PC-3 (cell line): ENCODE measurements around the gene TTC24. TPM values are rescaled to one million over a fixed set of nuclear protein-coding genes. Genes with fewer than 3 reads are reported as not detected.

Source experiments
- ATAC-seq: fragments of 200-7000 bp; cut with Tn5 transposase; 2 replicates; pipeline ENCODE4 v1.9.1; 2020; ENCODE audit warnings: mild to moderate bottlenecking, moderate library complexity
- BruUV-seq: library from RNA; stranded (reverse); fragments of 400-500 nt; replicated peaks from 2 replicates; lab custom pipeline; 2021; lab: Mats Ljungman, UMichigan
- CTCF ChIA-PET: fragments of 300-600 bp; sonication (Branson Sonifier 250); formaldehyde crosslinking; loops from one replicate; lab custom pipeline; 2022; ENCODE audit warnings: antibody characterized with exemption; lab: Charles Lee
- POLR2A ChIA-PET: fragments of 300-600 bp; sonication (Branson Sonifier 250); formaldehyde crosslinking; loops from one replicate; lab custom pipeline; 2022; ENCODE audit warnings: antibody characterized with exemption; ENCODE audit not compliant: unreplicated experiment; lab: Charles Lee
- DNase-seq: peaks from one replicate; pipeline ENCODE4 v3.0.0-alpha.2; 2015
- H2AFZ ChIP-seq: fragments of 300-600 bp; sonication (generic); 2 replicates; pipeline ENCODE4 v1.6.0; 2016; ENCODE audit warnings: antibody characterized with exemption, low read length
- H3F3A ChIP-seq: fragments of 300-600 bp; sonication (generic); one replicate; pipeline ENCODE4 v1.6.0; 2017; ENCODE audit warnings: antibody characterized with exemption, low read length, control low read depth, mild to moderate bottlenecking; ENCODE audit not compliant: unreplicated experiment
- H3K27ac ChIP-seq: fragments of 300-600 bp; sonication (generic); 2 replicates; pipeline ENCODE4 v1.5.1; 2016; ENCODE audit warnings: mild to moderate bottlenecking, low read length
- H3K27me3 ChIP-seq: fragments of 300-600 bp; sonication (generic); 2 replicates; pipeline ENCODE4 v1.6.1; 2016; ENCODE audit warnings: low read length, mixed read lengths
- H3K36me3 ChIP-seq: fragments of 300-600 bp; sonication (generic); 2 replicates; pipeline ENCODE4 v1.6.1; 2016; ENCODE audit warnings: low read depth, mixed run types, low read length, mixed read lengths
- H3K4me1 ChIP-seq: fragments of 300-600 bp; sonication (generic); 2 replicates; pipeline ENCODE4 v1.5.1; 2016; ENCODE audit warnings: low read length; ENCODE audit not compliant: insufficient read depth
- H3K4me2 ChIP-seq: fragments of 300-600 bp; sonication (generic); 2 replicates; pipeline ENCODE4 v1.6.0; 2016; ENCODE audit warnings: low read length
- H3K4me3 ChIP-seq: fragments of 300-600 bp; sonication (generic); 2 replicates; pipeline ENCODE4 v1.5.1; 2016; ENCODE audit warnings: mild to moderate bottlenecking, low read length, mixed read lengths
- H3K79me2 ChIP-seq: fragments of 300-600 bp; sonication (generic); 2 replicates; pipeline ENCODE4 v1.6.1; 2017; ENCODE audit warnings: low read length, mixed read lengths
- H3K9ac ChIP-seq: fragments of 300-600 bp; sonication (generic); 2 replicates; pipeline ENCODE4 v1.6.0; 2016; ENCODE audit warnings: mild to moderate bottlenecking, low read length
- H3K9me2 ChIP-seq: fragments of 300-600 bp; sonication (generic); replicated peaks from 2 replicates; pipeline ENCODE4 v1.6.1; 2016; ENCODE audit warnings: mixed run types, low read length, mixed read lengths
- H3K9me3 ChIP-seq: fragments of 300-600 bp; sonication (generic); 2 replicates; pipeline ENCODE4 v1.6.1; 2016; ENCODE audit warnings: low read length, mixed read lengths
- H4K20me1 ChIP-seq: fragments of 300-600 bp; sonication (generic); 2 replicates; pipeline ENCODE4 v1.6.1; 2016; ENCODE audit warnings: low read length, mixed read lengths
- CTCF ChIP-seq: fragments of 300-600 bp; sonication (generic); conservative IDR thresholded peaks from 2 replicates; pipeline ENCODE4 v1.5.1; 2017; ENCODE audit warnings: antibody characterized with exemption, low read depth, mild to moderate bottlenecking, low read length
- EZH2 ChIP-seq: fragments of 300-600 bp; sonication (generic); IDR thresholded peaks from one replicate; pipeline ENCODE4 v1.6.1; 2017; ENCODE audit warnings: antibody characterized with exemption, mild to moderate bottlenecking, low read length; ENCODE audit not compliant: unreplicated experiment
- EZH2phosphoT487 ChIP-seq: fragments of 300-600 bp; sonication (generic); IDR thresholded peaks from 2 replicates; pipeline ENCODE4 v1.6.1; 2018; ENCODE audit warnings: mild to moderate bottlenecking, antibody characterized with exemption, low read length, borderline replicate concordance
- intact Hi-C: fragments of 100-400 bp; cut with micrococcal nuclease; formaldehyde crosslinking; loops from 2 replicates; pipeline ENCODE4 v1.9.0; 2023
- total RNA-seq: library from RNA; depleted of rRNA; stranded (reverse); fragments of >200 nt; gene quantifications from 2 replicates; pipeline ENCODE4 v1.2.3, GENCODE V29; 2014

TTC24 gene
- total RNA-seq, 1 experiment from 2014 or later: not detected

- Histone ChIP-seq H3K79me2 (no peaks in the 10 kb centered on the region), H3K4me2 (no peak overlapping the region), H4K20me1 (no peaks in the 10 kb centered on the region), H3K27me3 (no peaks in the 10 kb centered on the region), H3K9ac (no peak overlapping the region), H2AFZ (no peak overlapping the region), H3K36me3 (peaks cover 56% of the 10 kb centered on the region), H3K9me3 (no peaks in the 10 kb centered on the region), H3K4me1 (peaks cover 21% of the 10 kb centered on the region), H3F3A (no peaks in the 10 kb centered on the region), H3K27ac (no peak overlapping the region), H3K4me3 (no peak overlapping the region), H3K9me2 (no peaks in the 10 kb centered on the region)
- intact Hi-C loops: no loop called here
- ChIA-PET CTCF (no interaction called here), POLR2A (interaction anchor here (0.5 to 0.6 kb wide), 2 partner anchors 11 to 54 kb away, joined by 3 to 7 read pairs; partner anchors contain the start of gene MEF2D)
- ATAC-seq: no peak
- no TSS peak for BruUV-seq
- no peak for DNase-seq
- TF ChIP-seq CTCF (no peak), EZH2phosphoT487 (no peak), EZH2 (no peak)
Observed at GRCh38 chr1:156553860-156554485, 25.6 kb upstream of the TTC24 start.

- CTCF ChIA-PET: no interaction called here
- no peak overlapping the region for H2AFZ ChIP-seq
- no peaks in the 10 kb centered on the region for H3K79me2 ChIP-seq
- no peak overlapping the region for H3K4me3 ChIP-seq
- DNase-seq (no peak), ATAC-seq (no peak)
- no peak for TF ChIP-seq EZH2
- TF ChIP-seq CTCF: no peak
- TF ChIP-seq EZH2phosphoT487: no peak
- H3K36me3 ChIP-seq: peaks cover 56% of the 10 kb centered on the region
- H4K20me1 ChIP-seq: no peaks in the 10 kb centered on the region
- POLR2A ChIA-PET: interaction anchor here (0.6 kb wide), 1 partner anchor 12 kb away, joined by 3 read pairs; no protein-coding TSS in a partner anchor
- H3K9ac ChIP-seq: no peak overlapping the region
- no peaks in the 10 kb centered on the region for H3K9me2 ChIP-seq
- no TSS peak for BruUV-seq
- H3K4me1 ChIP-seq: peaks cover 21% of the 10 kb centered on the region
- H3F3A ChIP-seq: no peaks in the 10 kb centered on the region
- H3K9me3 ChIP-seq: no peaks in the 10 kb centered on the region
- no peak overlapping the region for H3K4me2 ChIP-seq
- intact Hi-C loops: no loop called here
- no peak overlapping the region for H3K27ac ChIP-seq
- no peaks in the 10 kb centered on the region for H3K27me3 ChIP-seq
Observed at GRCh38 chr1:156554971-156555370, 24.6 kb upstream of the TTC24 start.

- H3K36me3 ChIP-seq: peaks cover 52% of the 10 kb centered on the region
- H3K9me3 ChIP-seq: no peaks in the 10 kb centered on the region
- ChIA-PET CTCF (no interaction called here), POLR2A (no interaction called here)
- H3K27ac ChIP-seq: no peak overlapping the region
- no peaks in the 10 kb centered on the region for H3F3A ChIP-seq
- intact Hi-C loops: no loop called here
- H2AFZ ChIP-seq: no peak overlapping the region
- H4K20me1 ChIP-seq: no peaks in the 10 kb centered on the region
- no peaks in the 10 kb centered on the region for H3K9me2 ChIP-seq
- no peaks in the 10 kb centered on the region for H3K79me2 ChIP-seq
- TF ChIP-seq CTCF: no peak
- TF ChIP-seq EZH2phosphoT487: no peak
- no peak for TF ChIP-seq EZH2
- H3K9ac ChIP-seq: no peak overlapping the region
- H3K27me3 ChIP-seq: no peaks in the 10 kb centered on the region
- H3K4me2 ChIP-seq: no peak overlapping the region
- no TSS peak for BruUV-seq
- H3K4me3 ChIP-seq: no peak overlapping the region
- ATAC-seq (no peak), DNase-seq (no peak)
- H3K4me1 ChIP-seq: peaks cover 21% of the 10 kb centered on the region
Observed at GRCh38 chr1:156555715-156556114, 23.8 kb upstream of the TTC24 start.
